Neural progenitor cell (in vitro differentiated cells): ENCODE data around the gene ASCC2.

ENCODE experiments used
- EZH2 ChIP-seq: fragments of 200-600 bp; sonication (generic); IDR thresholded peaks from 2 replicates; pipeline ENCODE4 v1.6.1; 2017; ENCODE audit warnings: antibody characterized with exemption, mild to moderate bottlenecking, moderate library complexity
- EZH2phosphoT487 ChIP-seq: fragments of 200-600 bp; sonication (generic); IDR thresholded peaks from 2 replicates; pipeline ENCODE4 v1.6.1; 2017; ENCODE audit warnings: antibody characterized with exemption
- TF ChIP-seq, protein P1 (sequence below): fragments of 200-600 bp; sonication (generic); IDR thresholded peaks from 2 replicates; pipeline ENCODE4 v1.5.1; 2017; ENCODE audit warnings: antibody characterized with exemption, mild to moderate bottlenecking

DNA sequence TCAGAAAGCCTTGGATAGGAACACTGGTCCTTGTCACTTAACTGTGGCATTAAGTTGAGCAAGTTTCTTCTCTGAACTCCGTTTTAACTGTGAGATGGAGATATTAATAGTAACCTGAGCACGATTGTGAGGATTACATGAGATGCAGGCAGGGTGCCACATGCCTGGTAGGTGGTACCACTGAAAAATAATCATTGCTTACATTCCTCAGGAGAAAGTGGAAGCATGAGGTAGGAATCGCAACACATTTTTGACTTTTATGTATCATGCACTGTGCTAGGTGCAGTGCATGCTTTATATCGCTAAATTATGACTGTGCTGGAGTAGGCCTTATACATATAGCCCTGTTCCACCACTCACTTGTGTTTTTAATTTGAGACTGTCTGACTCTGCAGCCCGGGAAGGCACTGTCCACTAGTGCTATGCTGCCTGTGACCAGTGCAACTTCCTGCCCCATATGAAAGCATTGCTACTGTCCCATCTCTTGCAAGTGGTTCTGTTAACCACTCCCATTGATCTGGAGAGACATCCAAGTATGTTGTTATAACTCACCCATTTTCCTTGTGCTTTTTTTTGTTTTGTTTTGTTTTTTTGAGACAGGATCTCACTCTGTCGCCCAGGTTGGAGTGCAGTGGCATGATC, 69.9 kb downstream of the ASCC2 start:
- TF ChIP-seq, protein P1, sequence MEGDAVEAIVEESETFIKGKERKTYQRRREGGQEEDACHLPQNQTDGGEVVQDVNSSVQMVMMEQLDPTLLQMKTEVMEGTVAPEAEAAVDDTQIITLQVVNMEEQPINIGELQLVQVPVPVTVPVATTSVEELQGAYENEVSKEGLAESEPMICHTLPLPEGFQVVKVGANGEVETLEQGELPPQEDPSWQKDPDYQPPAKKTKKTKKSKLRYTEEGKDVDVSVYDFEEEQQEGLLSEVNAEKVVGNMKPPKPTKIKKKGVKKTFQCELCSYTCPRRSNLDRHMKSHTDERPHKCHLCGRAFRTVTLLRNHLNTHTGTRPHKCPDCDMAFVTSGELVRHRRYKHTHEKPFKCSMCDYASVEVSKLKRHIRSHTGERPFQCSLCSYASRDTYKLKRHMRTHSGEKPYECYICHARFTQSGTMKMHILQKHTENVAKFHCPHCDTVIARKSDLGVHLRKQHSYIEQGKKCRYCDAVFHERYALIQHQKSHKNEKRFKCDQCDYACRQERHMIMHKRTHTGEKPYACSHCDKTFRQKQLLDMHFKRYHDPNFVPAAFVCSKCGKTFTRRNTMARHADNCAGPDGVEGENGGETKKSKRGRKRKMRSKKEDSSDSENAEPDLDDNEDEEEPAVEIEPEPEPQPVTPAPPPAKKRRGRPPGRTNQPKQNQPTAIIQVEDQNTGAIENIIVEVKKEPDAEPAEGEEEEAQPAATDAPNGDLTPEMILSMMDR, result no peak
- TF ChIP-seq EZH2 (no peak), EZH2phosphoT487 (no peak)
